Activated CD8-positive, alpha-beta T cell treated with anti-CD3 and anti-CD28 coated beads for 36 hours (primary cell): ENCODE measurements around the gene PDZD2. TPM values are rescaled to one million over a fixed set of nuclear protein-coding genes. Genes with fewer than 3 reads are reported as not detected.

Experiments used
- ATAC-seq: fragments of 200-7000 bp; cut with Tn5 transposase; one replicate; pipeline ENCODE4 v1.10.0; 2021; ENCODE audit warnings: mild to moderate bottlenecking, moderate library complexity
- CTCF ChIA-PET: fragments of 350-600 bp; sonication (Branson Sonifier 250); formaldehyde crosslinking; loops from one replicate; lab custom pipeline; 2021; ENCODE audit warnings: antibody characterized with exemption; lab: Charles Lee
- POLR2A ChIA-PET: fragments of 350-600 bp; sonication (Branson Sonifier 250); formaldehyde crosslinking; loops from one replicate; lab custom pipeline; 2021; ENCODE audit warnings: antibody characterized with exemption; lab: Charles Lee
- DNase-seq: peaks from one replicate; pipeline ENCODE4 v3.0.0-alpha.2; 2020
- H3K27ac Mint-ChIP-seq: one replicate; pipeline ENCODE4 v1.8.0; 2021; ENCODE audit warnings: mild to moderate bottlenecking, mixed read lengths
- H3K27me3 Mint-ChIP-seq: one replicate; pipeline ENCODE4 v1.8.0; 2021; ENCODE audit warnings: mixed read lengths
- H3K36me3 Mint-ChIP-seq: one replicate; pipeline ENCODE4 v1.8.0; 2021; ENCODE audit warnings: low read depth, mixed read lengths
- H3K4me1 Mint-ChIP-seq: one replicate; pipeline ENCODE4 v1.8.0; 2021; ENCODE audit warnings: low read depth, mixed read lengths
- H3K4me3 Mint-ChIP-seq: one replicate; pipeline ENCODE4 v1.8.0; 2021; ENCODE audit warnings: mild to moderate bottlenecking, moderate library complexity, mixed read lengths
- H3K9me3 Mint-ChIP-seq: one replicate; pipeline ENCODE4 v1.8.0; 2021; ENCODE audit warnings: mixed read lengths
- intact Hi-C: fragments of 100-400 bp; cut with micrococcal nuclease; formaldehyde crosslinking; loops from one replicate; pipeline ENCODE4 v1.10.0; 2022
- total RNA-seq, 2 experiments: library from RNA; stranded (reverse); gene quantifications; one replicate each; pipeline ENCODE4 v1.2.3, GENCODE V29; 2021
- TF ChIP-seq, protein P1 (sequence below): fragments of 200-600 bp; IDR thresholded peaks from one replicate; pipeline ENCODE4 v1.8.0; 2022; ENCODE audit warnings: antibody characterized with exemption, mild to moderate bottlenecking

Gene PDZD2
- total RNA-seq, 2 experiments from 2014 or later: not detected

DNA sequence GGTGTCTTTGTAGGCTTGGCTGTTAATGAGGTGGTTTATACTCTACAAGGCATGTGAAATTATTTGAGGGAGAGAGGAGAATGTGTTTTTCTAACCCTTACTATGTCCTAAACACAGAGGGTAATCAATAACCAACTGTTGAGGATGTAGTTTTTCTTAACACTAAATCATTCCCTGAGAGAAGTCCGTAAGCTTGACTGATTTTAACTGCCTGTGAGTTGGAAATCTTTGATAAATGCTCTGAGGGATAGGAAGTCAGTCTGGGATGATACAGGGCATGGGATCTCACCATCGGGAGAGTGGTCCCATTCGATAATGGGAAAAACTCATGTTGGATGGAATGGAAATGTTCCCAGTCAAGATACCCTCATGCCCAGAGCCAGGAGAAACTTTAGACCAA is 249.6 kb downstream of the PDZD2 start:
- H3K36me3 Mint-ChIP-seq: no peaks in the 10 kb centered on the region
- ChIA-PET CTCF (interaction anchor here (1.0 kb wide), 1 partner anchor 63 kb away, joined by 3 read pairs; no protein-coding TSS in a partner anchor), POLR2A (interaction anchor here (1.7 kb wide), 1 partner anchor 12 kb away, joined by 4 read pairs; no protein-coding TSS in a partner anchor)
- ATAC-seq (no peak), DNase-seq (no peak)
- TF ChIP-seq, protein P1, sequence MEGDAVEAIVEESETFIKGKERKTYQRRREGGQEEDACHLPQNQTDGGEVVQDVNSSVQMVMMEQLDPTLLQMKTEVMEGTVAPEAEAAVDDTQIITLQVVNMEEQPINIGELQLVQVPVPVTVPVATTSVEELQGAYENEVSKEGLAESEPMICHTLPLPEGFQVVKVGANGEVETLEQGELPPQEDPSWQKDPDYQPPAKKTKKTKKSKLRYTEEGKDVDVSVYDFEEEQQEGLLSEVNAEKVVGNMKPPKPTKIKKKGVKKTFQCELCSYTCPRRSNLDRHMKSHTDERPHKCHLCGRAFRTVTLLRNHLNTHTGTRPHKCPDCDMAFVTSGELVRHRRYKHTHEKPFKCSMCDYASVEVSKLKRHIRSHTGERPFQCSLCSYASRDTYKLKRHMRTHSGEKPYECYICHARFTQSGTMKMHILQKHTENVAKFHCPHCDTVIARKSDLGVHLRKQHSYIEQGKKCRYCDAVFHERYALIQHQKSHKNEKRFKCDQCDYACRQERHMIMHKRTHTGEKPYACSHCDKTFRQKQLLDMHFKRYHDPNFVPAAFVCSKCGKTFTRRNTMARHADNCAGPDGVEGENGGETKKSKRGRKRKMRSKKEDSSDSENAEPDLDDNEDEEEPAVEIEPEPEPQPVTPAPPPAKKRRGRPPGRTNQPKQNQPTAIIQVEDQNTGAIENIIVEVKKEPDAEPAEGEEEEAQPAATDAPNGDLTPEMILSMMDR: no peak
- H3K9me3 Mint-ChIP-seq: no peaks in the 10 kb centered on the region
- H3K27me3 Mint-ChIP-seq: no peaks in the 10 kb centered on the region
- intact Hi-C loops: no loop called here
- no peak overlapping the region for H3K27ac Mint-ChIP-seq
- H3K4me1 Mint-ChIP-seq: no peaks in the 10 kb centered on the region
- H3K4me3 Mint-ChIP-seq: no peak overlapping the region

DNA sequence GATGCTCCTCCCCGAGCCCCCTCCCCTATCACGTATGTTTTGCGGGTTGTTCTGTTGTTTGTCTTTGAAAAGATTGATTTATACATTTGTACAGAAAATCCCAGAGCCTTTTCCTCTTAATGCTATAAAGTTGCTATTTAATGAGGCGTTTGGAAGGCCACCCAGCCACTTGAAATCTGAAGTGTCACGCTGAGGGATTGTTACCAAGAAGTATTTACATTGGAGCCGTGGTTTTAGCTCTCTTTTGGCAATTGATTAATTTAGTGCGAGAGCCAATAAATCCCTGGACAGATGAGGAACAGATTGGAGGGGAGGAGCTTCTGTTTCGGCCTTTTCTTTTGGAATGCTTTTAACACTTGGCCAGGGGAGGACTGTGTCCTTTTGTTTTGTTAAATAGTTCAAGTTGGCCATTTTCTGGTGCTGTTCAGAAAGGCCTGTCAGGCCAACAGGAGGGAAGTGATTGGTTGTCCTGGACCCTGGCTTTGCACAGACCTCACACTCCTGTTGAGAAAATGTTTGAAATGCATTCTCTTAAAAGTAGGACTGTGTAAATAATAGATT is 250.2 kb downstream of the PDZD2 start:
- Mint-ChIP-seq H3K4me1 (no peaks in the 10 kb centered on the region), H3K27ac (no peak overlapping the region), H3K9me3 (no peaks in the 10 kb centered on the region), H3K27me3 (no peaks in the 10 kb centered on the region), H3K36me3 (no peaks in the 10 kb centered on the region), H3K4me3 (no peak overlapping the region)
- CTCF ChIA-PET: interaction anchor here (1.0 kb wide), 1 partner anchor 63 kb away, joined by 3 read pairs; no protein-coding TSS in a partner anchor
- TF ChIP-seq, protein P1: no peak
- ATAC-seq: no peak
- POLR2A ChIA-PET: interaction anchor here (1.7 kb wide), 1 partner anchor 11 kb away, joined by 4 read pairs; no protein-coding TSS in a partner anchor
- intact Hi-C loops: no loop called here
- no peak for DNase-seq

DNA sequence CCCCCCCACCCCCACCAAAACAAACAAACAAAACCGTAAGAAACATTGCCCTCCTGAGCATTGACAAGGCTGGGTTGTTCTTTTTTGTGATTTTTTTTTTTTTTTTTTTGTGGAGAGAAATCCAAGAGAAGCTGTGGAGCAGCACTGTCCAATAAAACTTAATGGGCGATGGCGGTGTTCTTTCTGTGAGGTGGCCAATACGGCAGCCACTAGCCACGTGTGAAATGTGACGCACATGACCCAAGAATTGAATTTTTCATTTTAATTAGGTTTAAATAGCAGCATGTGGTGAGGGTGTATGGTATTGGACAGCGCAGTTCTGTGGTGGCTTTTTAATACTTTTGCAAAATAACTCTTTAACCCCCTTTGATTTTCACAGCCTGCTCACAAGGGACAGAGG is 251.1 kb downstream of the PDZD2 start:
- DNase-seq (no peak), ATAC-seq (no peak)
- POLR2A ChIA-PET: interaction anchor here (1.7 kb wide), 1 partner anchor 10 kb away, joined by 4 read pairs; no protein-coding TSS in a partner anchor
- H3K4me1 Mint-ChIP-seq: no peaks in the 10 kb centered on the region
- intact Hi-C loops: no loop called here
- CTCF ChIA-PET: no interaction called here
- TF ChIP-seq, protein P1: no peak
- H3K36me3 Mint-ChIP-seq: no peaks in the 10 kb centered on the region
- no peak overlapping the region for H3K27ac Mint-ChIP-seq
- H3K4me3 Mint-ChIP-seq: no peak overlapping the region
- no peaks in the 10 kb centered on the region for H3K27me3 Mint-ChIP-seq
- H3K9me3 Mint-ChIP-seq: no peaks in the 10 kb centered on the region

DNA sequence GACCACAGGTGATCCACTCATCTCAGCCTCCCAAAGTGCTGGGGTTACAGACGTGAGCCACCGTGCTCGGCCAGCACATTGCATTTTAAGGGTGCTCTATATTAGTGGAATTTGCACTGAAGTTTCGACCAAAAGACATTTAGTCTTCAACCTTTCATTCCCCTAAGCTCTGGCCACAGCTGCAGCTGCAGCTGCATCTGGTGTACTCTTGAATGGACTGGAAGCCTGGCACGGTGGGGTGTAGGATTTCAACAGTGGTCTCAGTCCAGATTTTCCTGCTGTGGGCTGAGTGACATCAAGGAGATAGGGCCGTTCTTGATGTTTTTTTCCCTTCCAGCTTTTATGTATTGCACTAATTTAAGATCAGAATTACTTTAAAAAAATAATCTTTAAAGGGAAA is 255.2 kb downstream of the PDZD2 start:
- Mint-ChIP-seq H3K36me3 (no peaks in the 10 kb centered on the region), H3K9me3 (no peaks in the 10 kb centered on the region), H3K4me3 (no peak overlapping the region)

More for the DNA sequence above, 255.2 kb downstream of the PDZD2 start:
- ChIA-PET CTCF (no interaction called here), POLR2A (no interaction called here)
- no peak for ATAC-seq
- TF ChIP-seq, protein P1: no peak
- H3K27ac Mint-ChIP-seq: no peak overlapping the region
- intact Hi-C loops: no loop called here
- H3K27me3 Mint-ChIP-seq: no peaks in the 10 kb centered on the region
- H3K4me1 Mint-ChIP-seq: no peaks in the 10 kb centered on the region
- no peak for DNase-seq
